PFSK-1 (cell line): Measurements from ENCODE around the gene CPSF7.

Source experiments
- FOXP2 ChIP-seq: optimal IDR thresholded peaks from 2 replicates; pipeline ENCODE3; 2011; ENCODE audit warnings: borderline replicate concordance, control low read depth, inconsistent platforms; ENCODE audit not compliant: insufficient read depth; ENCODE audit errors: extremely low read length, extremely low read depth
- POLR2AphosphoS5 ChIP-seq: IDR thresholded peaks from 2 replicates; pipeline ENCODE4 v1.6.1; 2012; ENCODE audit warnings: low read depth, mild to moderate bottlenecking, control low read depth, low read length, moderate library complexity
- SIN3A ChIP-seq: IDR thresholded peaks from 2 replicates; pipeline ENCODE4 v1.6.1; 2012; ENCODE audit warnings: mild to moderate bottlenecking, low read length, moderate library complexity, borderline replicate concordance; ENCODE audit not compliant: insufficient read depth
- TAF1 ChIP-seq: IDR thresholded peaks from 2 replicates; pipeline ENCODE4 v1.6.1; 2012; ENCODE audit warnings: low read length, control low read depth, borderline replicate concordance; ENCODE audit not compliant: insufficient read depth
- TF ChIP-seq, protein P1 (sequence below), 2 experiments: IDR thresholded peaks; 2 replicates each; pipeline versions ENCODE4 v1.6.1 to v1.8.0; 2011 to 2012; ENCODE audit warnings: low read depth in 2 of 2, low read length in 2 of 2, control low read depth in 1 of 2, inconsistent platforms in 1 of 2, mild to moderate bottlenecking in 1 of 2, moderate library complexity in 1 of 2; ENCODE audit not compliant: insufficient read depth in 1 of 2

CPSF7 gene

DNA sequence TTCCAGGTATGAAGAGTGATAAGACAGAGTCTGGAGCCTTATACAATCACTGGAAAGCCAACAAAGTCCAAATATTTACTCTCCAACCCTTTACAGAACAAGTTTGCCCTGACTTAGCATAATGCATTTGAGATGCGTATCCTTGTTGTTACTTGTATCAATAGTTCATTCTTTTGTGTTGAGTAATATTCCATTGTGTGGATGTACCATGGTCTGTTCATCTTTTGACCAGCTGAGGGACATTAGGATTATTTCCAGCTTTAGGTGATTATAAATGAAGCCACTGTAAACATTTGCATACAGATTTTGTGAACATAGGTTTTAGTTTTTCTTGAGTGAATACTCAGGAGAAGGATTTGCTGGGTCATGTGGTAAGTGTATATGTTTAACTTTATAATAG is 9.8 kb upstream of the CPSF7 start:
- TF ChIP-seq SIN3A (no peak), TAF1 (no peak), POLR2AphosphoS5 (no peak), FOXP2 (no peak)
- TF ChIP-seq, protein P1, sequence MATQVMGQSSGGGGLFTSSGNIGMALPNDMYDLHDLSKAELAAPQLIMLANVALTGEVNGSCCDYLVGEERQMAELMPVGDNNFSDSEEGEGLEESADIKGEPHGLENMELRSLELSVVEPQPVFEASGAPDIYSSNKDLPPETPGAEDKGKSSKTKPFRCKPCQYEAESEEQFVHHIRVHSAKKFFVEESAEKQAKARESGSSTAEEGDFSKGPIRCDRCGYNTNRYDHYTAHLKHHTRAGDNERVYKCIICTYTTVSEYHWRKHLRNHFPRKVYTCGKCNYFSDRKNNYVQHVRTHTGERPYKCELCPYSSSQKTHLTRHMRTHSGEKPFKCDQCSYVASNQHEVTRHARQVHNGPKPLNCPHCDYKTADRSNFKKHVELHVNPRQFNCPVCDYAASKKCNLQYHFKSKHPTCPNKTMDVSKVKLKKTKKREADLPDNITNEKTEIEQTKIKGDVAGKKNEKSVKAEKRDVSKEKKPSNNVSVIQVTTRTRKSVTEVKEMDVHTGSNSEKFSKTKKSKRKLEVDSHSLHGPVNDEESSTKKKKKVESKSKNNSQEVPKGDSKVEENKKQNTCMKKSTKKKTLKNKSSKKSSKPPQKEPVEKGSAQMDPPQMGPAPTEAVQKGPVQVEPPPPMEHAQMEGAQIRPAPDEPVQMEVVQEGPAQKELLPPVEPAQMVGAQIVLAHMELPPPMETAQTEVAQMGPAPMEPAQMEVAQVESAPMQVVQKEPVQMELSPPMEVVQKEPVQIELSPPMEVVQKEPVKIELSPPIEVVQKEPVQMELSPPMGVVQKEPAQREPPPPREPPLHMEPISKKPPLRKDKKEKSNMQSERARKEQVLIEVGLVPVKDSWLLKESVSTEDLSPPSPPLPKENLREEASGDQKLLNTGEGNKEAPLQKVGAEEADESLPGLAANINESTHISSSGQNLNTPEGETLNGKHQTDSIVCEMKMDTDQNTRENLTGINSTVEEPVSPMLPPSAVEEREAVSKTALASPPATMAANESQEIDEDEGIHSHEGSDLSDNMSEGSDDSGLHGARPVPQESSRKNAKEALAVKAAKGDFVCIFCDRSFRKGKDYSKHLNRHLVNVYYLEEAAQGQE (IDR thresholded peaks at IDR 0.05; ENCODE audit: insufficient read depth in 1 of 2, low read depth in 2 of 2, low read length in 2 of 2), result no peak

DNA sequence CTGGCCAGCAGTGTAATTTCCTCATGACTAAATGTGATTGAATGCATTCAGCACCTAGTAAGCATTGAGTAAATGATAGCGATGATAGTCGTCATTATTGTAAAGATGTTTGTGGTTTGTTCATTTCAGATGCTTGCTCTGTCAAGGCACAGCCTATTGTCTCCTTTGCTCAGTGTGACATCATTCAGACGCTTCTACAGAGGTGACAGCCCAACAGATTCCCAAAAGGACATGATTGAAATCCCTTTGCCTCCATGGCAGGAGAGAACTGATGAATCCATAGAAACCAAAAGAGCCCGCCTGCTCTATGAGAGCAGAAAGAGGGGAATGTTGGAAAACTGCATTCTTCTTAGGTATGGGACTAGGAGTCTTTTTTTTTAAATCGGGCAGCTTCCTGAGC is 7.7 kb upstream of the CPSF7 start:
- TF ChIP-seq POLR2AphosphoS5 (no peak), TAF1 (no peak), SIN3A (no peak)

DNA sequence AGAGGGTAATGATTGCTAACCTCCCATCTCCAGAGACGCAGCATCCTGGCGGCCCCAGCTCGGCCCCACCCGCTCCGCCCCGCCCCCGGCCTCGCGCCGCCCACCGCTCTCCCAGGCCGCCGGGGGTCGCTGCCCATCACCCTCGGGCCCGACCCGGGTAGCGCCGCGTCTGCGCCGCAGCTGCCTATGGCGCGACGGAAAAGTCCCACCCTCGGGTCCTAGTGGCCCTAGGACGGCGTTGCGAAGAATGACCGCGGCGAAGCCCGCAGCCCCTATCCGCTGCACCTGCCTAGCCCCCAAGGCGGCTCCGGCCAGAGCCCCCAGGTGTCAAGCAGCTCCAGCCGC is 457 bp downstream of the CPSF7 start:
- TF ChIP-seq FOXP2 (no peak), POLR2AphosphoS5 (peak; percentile 34; the same call in 1 of the 2 replicates), TAF1 (no peak; the same call in 1 of the 2 replicates)

DNA sequence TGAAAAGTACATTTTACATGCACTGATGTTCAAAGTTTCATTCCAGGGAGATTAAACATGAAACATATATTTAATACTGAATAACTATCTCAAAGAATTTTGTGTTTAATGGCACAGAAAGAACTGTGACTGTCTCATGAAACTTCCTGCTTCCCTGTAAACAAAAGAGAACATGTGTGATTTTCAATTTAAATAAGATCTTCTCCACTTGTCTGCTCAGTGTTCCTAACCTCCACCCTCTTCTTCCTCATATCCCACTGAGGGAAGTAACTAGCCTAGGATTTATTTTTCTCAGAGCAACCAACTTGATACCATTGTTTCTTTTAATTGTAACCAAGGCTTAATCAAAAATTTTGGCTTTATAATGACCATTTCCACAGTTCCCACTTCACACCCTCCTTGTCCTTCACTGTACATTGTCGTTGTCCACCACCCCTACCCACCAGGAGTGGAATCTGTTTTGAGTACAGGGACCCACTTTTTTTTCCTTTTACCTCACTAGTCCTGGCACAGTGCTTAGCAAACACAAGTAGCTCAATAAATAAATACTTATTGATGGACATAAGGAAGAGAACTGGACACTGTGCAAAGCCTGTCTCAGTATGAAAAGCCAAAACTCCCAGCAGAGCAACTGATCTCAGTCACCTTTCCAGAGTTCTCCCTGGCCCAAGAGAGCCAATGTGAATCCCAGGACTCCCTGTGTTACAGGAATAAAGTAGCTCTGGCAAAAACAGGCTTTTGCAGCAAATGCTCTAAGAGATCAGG is 4.2 kb downstream of the CPSF7 start:
- TF ChIP-seq POLR2AphosphoS5 (peak; percentile 21; the same call in 1 of the 2 replicates), SIN3A (no peak)

DNA sequence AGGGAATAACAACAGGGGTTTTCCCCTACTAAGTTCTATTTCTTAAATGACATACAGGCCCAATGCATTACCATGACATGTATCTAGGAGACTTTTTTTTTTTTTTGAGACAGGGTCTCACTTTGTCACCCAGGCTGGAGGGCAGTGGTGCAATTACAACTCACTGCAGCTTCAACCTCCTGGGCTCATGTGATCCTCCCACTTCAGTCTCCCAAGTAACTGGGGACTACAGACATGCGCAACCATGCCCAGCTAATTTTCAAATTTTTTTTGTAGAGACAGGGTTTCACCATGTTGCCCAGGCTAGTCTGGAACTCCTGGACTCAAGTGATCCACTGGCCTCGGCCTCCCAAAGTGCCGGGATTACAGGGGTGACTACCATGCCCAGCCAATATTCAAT is 7.5 kb downstream of the CPSF7 start:
- TF ChIP-seq, protein P1 (IDR thresholded peaks at IDR 0.05; ENCODE audit: insufficient read depth in 1 of 2, low read depth in 2 of 2, low read length in 2 of 2), result no peak
- no peak for TF ChIP-seq FOXP2
- no peak for TF ChIP-seq TAF1
- no peak for TF ChIP-seq POLR2AphosphoS5
- no peak for TF ChIP-seq SIN3A

DNA sequence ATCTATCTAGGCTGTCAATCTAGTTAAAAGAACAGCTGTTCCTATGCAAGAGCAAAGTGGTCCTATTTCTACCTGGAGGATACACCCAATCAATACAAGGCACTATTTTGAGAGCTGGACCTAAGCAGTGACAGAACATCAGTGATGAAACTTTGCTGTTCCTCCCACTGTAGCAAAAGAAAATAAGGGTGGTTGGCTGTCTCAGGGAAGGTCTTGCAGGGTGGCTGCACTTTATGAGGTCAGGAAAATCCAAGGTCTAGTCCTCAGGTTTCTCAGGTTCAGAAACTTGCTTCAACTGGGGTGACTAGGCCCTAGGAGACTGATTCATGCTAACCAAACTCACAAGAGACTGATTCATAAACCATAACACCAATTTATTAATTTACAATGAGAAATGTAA is 11.6 kb downstream of the CPSF7 start:
- TF ChIP-seq TAF1 (no peak), POLR2AphosphoS5 (no peak), SIN3A (no peak), FOXP2 (no peak)
- TF ChIP-seq, protein P1 (IDR thresholded peaks at IDR 0.05; ENCODE audit: insufficient read depth in 1 of 2, low read depth in 2 of 2, low read length in 2 of 2), result no peak
